Loucy (cell line): ENCODE results near the gene TNRC6B.

Experiments
- H2AFZ ChIP-seq: fragments of 200-600 bp; sonication (generic); 2 replicates; pipeline ENCODE4 v1.6.0; 2016; ENCODE audit warnings: antibody characterized with exemption, mild to moderate bottlenecking, low read length, moderate library complexity
- H3F3A ChIP-seq: fragments of 200-600 bp; 2 replicates; pipeline ENCODE4 v1.6.0; 2016; ENCODE audit warnings: antibody characterized with exemption, low read depth, mild to moderate bottlenecking
- H3K27me3 ChIP-seq: fragments of 200-600 bp; sonication (generic); 2 replicates; pipeline ENCODE4 v1.6.1; 2014; ENCODE audit warnings: low read length, mild to moderate bottlenecking; ENCODE audit not compliant: insufficient read depth, poor library complexity, severe bottlenecking
- H3K36me3 ChIP-seq: fragments of 200-600 bp; sonication (generic); 2 replicates; pipeline ENCODE4 v1.6.1; 2016; ENCODE audit warnings: low read length; ENCODE audit not compliant: insufficient read depth
- H3K4me1 ChIP-seq: fragments of 200-600 bp; sonication (generic); 2 replicates; pipeline ENCODE4 v1.5.1; 2014; ENCODE audit warnings: low read length, mild to moderate bottlenecking; ENCODE audit not compliant: insufficient read depth, poor library complexity, severe bottlenecking
- H3K4me2 ChIP-seq: fragments of 200-600 bp; sonication (generic); 2 replicates; pipeline ENCODE4 v1.6.0; 2014; ENCODE audit warnings: antibody characterized with exemption, low read length, low read depth, mild to moderate bottlenecking; ENCODE audit not compliant: poor library complexity, severe bottlenecking
- H3K4me3 ChIP-seq: fragments of 200-600 bp; sonication (generic); 2 replicates; pipeline ENCODE4 v1.5.1; 2014; ENCODE audit warnings: low read length, mild to moderate bottlenecking, mixed read lengths; ENCODE audit not compliant: poor library complexity, severe bottlenecking
- H3K79me2 ChIP-seq: fragments of 200-600 bp; sonication (generic); 2 replicates; pipeline ENCODE4 v1.6.1; 2014; ENCODE audit warnings: low read length; ENCODE audit not compliant: insufficient read depth
- H3K9ac ChIP-seq: fragments of 200-600 bp; sonication (generic); 2 replicates; pipeline ENCODE4 v1.6.0; 2014; ENCODE audit warnings: mild to moderate bottlenecking, low read depth, low read length, moderate library complexity; ENCODE audit not compliant: poor library complexity, severe bottlenecking
- H3K9me2 ChIP-seq: fragments of 200-600 bp; sonication (generic); replicated peaks from 2 replicates; pipeline ENCODE4 v1.6.1; 2016; ENCODE audit warnings: low read depth, low read length, mixed read lengths
- H3K9me3 ChIP-seq: fragments of 200-600 bp; sonication (generic); 2 replicates; pipeline ENCODE4 v1.6.1; 2014; ENCODE audit warnings: mild to moderate bottlenecking, antibody characterized with exemption, low read length, low read depth; ENCODE audit not compliant: insufficient read depth
- H4K20me1 ChIP-seq: fragments of 200-600 bp; sonication (generic); 2 replicates; pipeline ENCODE4 v1.6.0; 2014; ENCODE audit warnings: antibody characterized with exemption, low read length, mild to moderate bottlenecking; ENCODE audit not compliant: insufficient read depth, poor library complexity, severe bottlenecking
- EZH2phosphoT487 ChIP-seq: fragments of 200-600 bp; IDR thresholded peaks from 2 replicates; pipeline ENCODE4 v1.6.1; 2018; ENCODE audit warnings: antibody characterized with exemption, mild to moderate bottlenecking, moderate library complexity, borderline replicate concordance
- TF ChIP-seq, protein P1 (sequence below): fragments of 200-600 bp; sonication (generic); conservative IDR thresholded peaks from 2 replicates; pipeline ENCODE4 v1.5.1; 2014; ENCODE audit warnings: mild to moderate bottlenecking, antibody characterized with exemption, low read length

The TNRC6B gene

DNA sequence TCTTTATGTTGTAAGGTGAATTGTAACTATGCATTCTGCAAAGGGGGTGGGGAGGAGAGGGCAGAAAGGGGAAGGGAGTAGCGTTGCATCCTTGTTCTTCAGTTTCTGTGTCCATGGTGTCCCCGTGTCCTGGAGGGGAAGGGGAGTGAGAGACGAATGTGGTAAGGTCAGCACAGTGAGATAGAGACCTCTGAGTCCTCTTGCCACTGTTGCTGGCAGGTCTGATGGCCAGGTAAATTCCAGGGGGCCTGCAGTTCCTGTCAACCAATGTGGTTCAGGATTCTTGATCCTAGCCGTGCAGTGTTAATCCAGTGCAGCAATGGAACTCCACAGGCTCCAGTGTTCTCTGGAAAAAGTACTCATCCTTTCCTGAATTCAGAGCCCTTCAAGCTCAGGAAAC lies 154.0 kb downstream of the TNRC6B start:
- Histone ChIP-seq H3K9me3 (no peaks in the 10 kb centered on the region), H3K4me3 (no peak overlapping the region), H3F3A (peaks cover 18% of the 10 kb centered on the region; the same call in 1 of the 2 replicates), H3K27me3 (no peaks in the 10 kb centered on the region), H3K4me2 (no peak overlapping the region), H3K79me2 (no peaks in the 10 kb centered on the region), H3K9me2 (no peaks in the 10 kb centered on the region), H3K4me1 (peaks cover 80% of the 10 kb centered on the region), H2AFZ (no peak overlapping the region), H3K9ac (no peak overlapping the region), H4K20me1 (peaks cover 5% of the 10 kb centered on the region), H3K36me3 (no peaks in the 10 kb centered on the region)
- TF ChIP-seq EZH2phosphoT487 = no peak
- TF ChIP-seq, protein P1, sequence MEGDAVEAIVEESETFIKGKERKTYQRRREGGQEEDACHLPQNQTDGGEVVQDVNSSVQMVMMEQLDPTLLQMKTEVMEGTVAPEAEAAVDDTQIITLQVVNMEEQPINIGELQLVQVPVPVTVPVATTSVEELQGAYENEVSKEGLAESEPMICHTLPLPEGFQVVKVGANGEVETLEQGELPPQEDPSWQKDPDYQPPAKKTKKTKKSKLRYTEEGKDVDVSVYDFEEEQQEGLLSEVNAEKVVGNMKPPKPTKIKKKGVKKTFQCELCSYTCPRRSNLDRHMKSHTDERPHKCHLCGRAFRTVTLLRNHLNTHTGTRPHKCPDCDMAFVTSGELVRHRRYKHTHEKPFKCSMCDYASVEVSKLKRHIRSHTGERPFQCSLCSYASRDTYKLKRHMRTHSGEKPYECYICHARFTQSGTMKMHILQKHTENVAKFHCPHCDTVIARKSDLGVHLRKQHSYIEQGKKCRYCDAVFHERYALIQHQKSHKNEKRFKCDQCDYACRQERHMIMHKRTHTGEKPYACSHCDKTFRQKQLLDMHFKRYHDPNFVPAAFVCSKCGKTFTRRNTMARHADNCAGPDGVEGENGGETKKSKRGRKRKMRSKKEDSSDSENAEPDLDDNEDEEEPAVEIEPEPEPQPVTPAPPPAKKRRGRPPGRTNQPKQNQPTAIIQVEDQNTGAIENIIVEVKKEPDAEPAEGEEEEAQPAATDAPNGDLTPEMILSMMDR = no peak

DNA sequence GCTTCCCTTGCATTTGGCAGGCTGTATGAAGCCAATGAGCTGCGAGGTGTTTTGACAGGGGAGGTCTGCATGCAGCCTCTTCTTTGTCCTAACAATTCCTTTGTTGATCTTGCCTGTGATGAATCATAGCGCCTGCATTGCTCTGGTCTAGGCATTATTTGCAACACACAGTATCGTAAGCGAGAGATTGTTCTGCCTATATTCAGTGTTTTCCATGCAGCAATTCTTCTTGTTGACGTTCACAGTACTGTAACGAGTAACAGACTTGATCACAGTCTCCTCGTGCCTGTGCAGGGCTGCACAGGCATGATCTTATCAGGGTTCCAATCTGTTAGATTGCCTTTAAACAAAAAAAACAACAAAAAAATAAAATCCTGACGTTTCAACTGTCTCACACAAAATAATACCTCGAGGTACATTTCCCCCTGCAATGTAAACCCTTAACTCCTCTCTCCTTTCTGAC lies 154.6 kb downstream of the TNRC6B start:
- peaks cover 17% of the 10 kb centered on the region; the same call in 1 of the 2 replicates for H3F3A ChIP-seq
- no peaks in the 10 kb centered on the region for H3K9me3 ChIP-seq
- H3K9ac ChIP-seq = no peak overlapping the region
- H3K79me2 ChIP-seq = no peaks in the 10 kb centered on the region
- peaks cover 5% of the 10 kb centered on the region for H4K20me1 ChIP-seq
- H3K9me2 ChIP-seq = no peaks in the 10 kb centered on the region
- no peak overlapping the region for H2AFZ ChIP-seq
- TF ChIP-seq, protein P1 = no peak
- no peak for TF ChIP-seq EZH2phosphoT487
- H3K27me3 ChIP-seq = no peaks in the 10 kb centered on the region
- no peaks in the 10 kb centered on the region for H3K36me3 ChIP-seq
- H3K4me2 ChIP-seq = no peak overlapping the region
- H3K4me3 ChIP-seq = no peak overlapping the region
- peaks cover 74% of the 10 kb centered on the region for H3K4me1 ChIP-seq

DNA sequence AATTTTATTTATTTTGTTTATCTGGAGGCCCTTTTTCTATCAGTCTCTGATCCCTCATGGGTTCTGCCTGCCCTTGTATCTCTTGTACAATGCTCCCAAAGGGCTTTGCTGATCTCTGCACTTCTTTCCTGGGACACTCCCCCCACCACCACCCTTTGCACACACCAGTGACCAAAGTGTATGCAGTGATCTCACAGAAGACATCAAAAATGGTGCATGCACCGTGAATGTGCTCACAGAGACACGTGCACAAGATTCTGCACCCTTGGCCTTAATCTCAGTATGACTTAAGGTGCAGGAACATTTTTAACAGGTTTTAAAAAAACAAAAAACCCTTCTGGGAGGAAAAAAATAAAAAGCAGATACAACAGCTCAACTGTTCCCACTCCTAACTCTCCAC lies 156.3 kb downstream of the TNRC6B start:
- peaks cover 5% of the 10 kb centered on the region; the same call in 1 of the 2 replicates for H3F3A ChIP-seq
- peak overlapping the region; percentile 19 for H3K4me3 ChIP-seq
- peaks cover 57% of the 10 kb centered on the region for H3K4me1 ChIP-seq
- TF ChIP-seq, protein P1 = no peak
- TF ChIP-seq EZH2phosphoT487 = no peak
- no peaks in the 10 kb centered on the region for H3K9me2 ChIP-seq
- H4K20me1 ChIP-seq = peaks cover 5% of the 10 kb centered on the region
- no peaks in the 10 kb centered on the region for H3K36me3 ChIP-seq
- no peaks in the 10 kb centered on the region for H3K27me3 ChIP-seq
- H3K9me3 ChIP-seq = no peaks in the 10 kb centered on the region
- H3K79me2 ChIP-seq = no peaks in the 10 kb centered on the region
- no peak overlapping the region for H3K9ac ChIP-seq
- H3K4me2 ChIP-seq = peak overlapping the region; percentile 58
- no peak overlapping the region for H2AFZ ChIP-seq
